MCF 10A (cell line): ENCODE results near the gene CDK11B. TPM values are rescaled to one million over a fixed set of nuclear protein-coding genes. Genes with fewer than 3 reads are reported as not detected.

ENCODE experiments used
- BruUV-seq: library from RNA; stranded (reverse); fragments of 400-500 nt; replicated peaks from 2 replicates; lab custom pipeline; 2021; lab: Mats Ljungman, UMichigan
- CTCF ChIA-PET: fragments of 300-600 bp; sonication (Branson Sonifier 250); formaldehyde crosslinking; extraction: SDS; loops from one replicate; lab custom pipeline; 2021; ENCODE audit warnings: antibody characterized with exemption, inconsistent platforms; lab: Yijun Ruan, JAX
- POLR2A ChIA-PET: fragments of 300-600, 350-650 bp; sonication (Branson Sonifier 250); formaldehyde crosslinking; extraction: SDS; loops from one replicate; lab custom pipeline; 2020; ENCODE audit warnings: antibody characterized with exemption, inconsistent platforms; lab: Yijun Ruan, JAX
- DNase-seq: peaks from one replicate; pipeline ENCODE4 v3.0.0-alpha.2; 2018; ENCODE audit not compliant: unreplicated experiment
- H3K27ac Mint-ChIP-seq: one replicate; pipeline ENCODE4 v1.8.0; 2022; ENCODE audit warnings: mild to moderate bottlenecking, low read depth, mixed read lengths; ENCODE audit not compliant: unreplicated experiment
- H3K27me3 Mint-ChIP-seq: one replicate; pipeline ENCODE4 v1.8.0; 2022; ENCODE audit warnings: mixed read lengths; ENCODE audit not compliant: insufficient read depth, unreplicated experiment
- H3K36me3 Mint-ChIP-seq: one replicate; pipeline ENCODE4 v1.8.0; 2022; ENCODE audit warnings: mild to moderate bottlenecking, moderate library complexity, mixed read lengths; ENCODE audit not compliant: insufficient read depth, unreplicated experiment
- H3K4me1 Mint-ChIP-seq: one replicate; pipeline ENCODE4 v1.8.0; 2022; ENCODE audit warnings: mixed read lengths; ENCODE audit not compliant: insufficient read depth, unreplicated experiment
- H3K4me3 Mint-ChIP-seq: one replicate; pipeline ENCODE4 v1.8.0; 2022; ENCODE audit warnings: mild to moderate bottlenecking, moderate library complexity, mixed read lengths; ENCODE audit not compliant: unreplicated experiment
- H3K9me3 Mint-ChIP-seq: one replicate; pipeline ENCODE4 v1.8.0; 2022; ENCODE audit warnings: mixed read lengths; ENCODE audit not compliant: unreplicated experiment
- CTCF ChIP-seq: fragments of 200-600 bp; IDR thresholded peaks from one replicate; pipeline ENCODE4 v1.8.0; 2022; ENCODE audit warnings: antibody characterized with exemption, mild to moderate bottlenecking; ENCODE audit not compliant: unreplicated experiment
- intact Hi-C: fragments of 100-400 bp; cut with micrococcal nuclease; formaldehyde crosslinking; loops from 2 replicates; pipeline ENCODE4 v1.14.1; 2022
- total RNA-seq: library from RNA; stranded (reverse); gene quantifications from 2 replicates; pipeline ENCODE4 v1.2.3, GENCODE V29; 2022

CDK11B gene
- total RNA-seq, 1 experiment from 2014 or later: 32.0 TPM

- Mint-ChIP-seq H3K9me3 (no peaks in the 10 kb centered on the region), H3K4me3 (no peak overlapping the region), H3K27me3 (no peaks in the 10 kb centered on the region), H3K27ac (no peak overlapping the region), H3K36me3 (peaks cover 66% of the 10 kb centered on the region), H3K4me1 (no peaks in the 10 kb centered on the region)
- intact Hi-C loops: no loop called here
- BruUV-seq: no TSS peak
- ChIA-PET CTCF (no interaction called here), POLR2A (no interaction called here)
- no peak for DNase-seq
- TF ChIP-seq CTCF: no peak
These were observed 13.6 kb upstream of the CDK11B start for GRCh38 chr1:1672181-1672965.

GRCh38 chr1:1671365-1672119, 12.7 kb upstream of the CDK11B start:
- no peaks in the 10 kb centered on the region for H3K27me3 Mint-ChIP-seq
- no peaks in the 10 kb centered on the region for H3K9me3 Mint-ChIP-seq
- no peaks in the 10 kb centered on the region for H3K4me1 Mint-ChIP-seq
- no peak for TF ChIP-seq CTCF
- no TSS peak for BruUV-seq
- H3K4me3 Mint-ChIP-seq: no peak overlapping the region
- CTCF ChIA-PET: no interaction called here
- intact Hi-C loops: no loop called here
- POLR2A ChIA-PET: no interaction called here
- peaks cover 74% of the 10 kb centered on the region for H3K36me3 Mint-ChIP-seq
- no peak overlapping the region for H3K27ac Mint-ChIP-seq
- DNase-seq: no peak

- no peaks in the 10 kb centered on the region for H3K4me1 Mint-ChIP-seq
- no peak for TF ChIP-seq CTCF
- DNase-seq: no peak
- H3K27me3 Mint-ChIP-seq: no peaks in the 10 kb centered on the region
- no peaks in the 10 kb centered on the region for H3K9me3 Mint-ChIP-seq
- H3K36me3 Mint-ChIP-seq: peaks cover 79% of the 10 kb centered on the region
- H3K27ac Mint-ChIP-seq: no peak overlapping the region
- intact Hi-C loops: no loop called here
- H3K4me3 Mint-ChIP-seq: no peak overlapping the region
- POLR2A ChIA-PET: no interaction called here
- CTCF ChIA-PET: interaction anchor here (0.7 kb wide), 1 partner anchor 262 kb away, joined by 4 read pairs; no protein-coding TSS in a partner anchor
- no TSS peak for BruUV-seq
These were observed 12.1 kb upstream of the CDK11B start for GRCh38 chr1:1670866-1671265.
